Neural cell (in vitro differentiated cells): ENCODE results near the gene CEL. TPM values are rescaled to one million over a fixed set of nuclear protein-coding genes. Genes with fewer than 3 reads are reported as not detected.

Experiments
- H2AFZ ChIP-seq: fragments of 200-600, 300-800 bp; sonication (generic), shearing (Covaris generic); 2 replicates; pipeline ENCODE4 v1.6.0; 2014; ENCODE audit warnings: low read depth, mild to moderate bottlenecking, antibody characterized with exemption, low read length, moderate library complexity
- H3F3A ChIP-seq: fragments of 200-600 bp; shearing (Covaris generic); 2 replicates; pipeline ENCODE4 v1.6.1; 2016; ENCODE audit warnings: mild to moderate bottlenecking, moderate library complexity, mixed read lengths, antibody characterized with exemption, low read length; ENCODE audit not compliant: insufficient read depth, poor library complexity, severe bottlenecking
- H3K27ac ChIP-seq: fragments of 200-600, 300-800 bp; sonication (generic), shearing (Covaris generic); 2 replicates; pipeline ENCODE4 v1.5.1; 2014; ENCODE audit warnings: mild to moderate bottlenecking, low read length, moderate library complexity
- H3K27me3 ChIP-seq: fragments of 300-800, 200-600 bp; sonication (generic), shearing (Covaris generic); 2 replicates; pipeline ENCODE4 v1.6.0; 2014; ENCODE audit warnings: mild to moderate bottlenecking, low read depth, low read length, moderate library complexity; ENCODE audit not compliant: insufficient read depth
- H3K36me3 ChIP-seq: fragments of 300-800, 200-600 bp; sonication (generic), shearing (Covaris generic); 2 replicates; pipeline ENCODE4 v1.5.1; 2014; ENCODE audit warnings: mild to moderate bottlenecking, antibody characterized with exemption, low read length, moderate library complexity; ENCODE audit not compliant: insufficient read depth
- H3K4me2 ChIP-seq: fragments of 300-800, 200-600 bp; sonication (generic), shearing (Covaris generic); 2 replicates; pipeline ENCODE4 v1.6.0; 2014; ENCODE audit warnings: mild to moderate bottlenecking, low read length
- H3K4me3 ChIP-seq: fragments of 300-800, 200-600 bp; sonication (generic), shearing (Covaris generic); 2 replicates; pipeline ENCODE4 v1.5.1; 2014; ENCODE audit warnings: mild to moderate bottlenecking, low read length, moderate library complexity
- H3K79me2 ChIP-seq: fragments of 200-600 bp; shearing (Covaris generic); replicated peaks from 2 replicates; pipeline ENCODE4 v1.6.0; 2014; ENCODE audit warnings: mild to moderate bottlenecking, low read length, moderate library complexity; ENCODE audit not compliant: insufficient read depth
- H3K9ac ChIP-seq: fragments of 300-800, 200-600 bp; sonication (generic), shearing (Covaris generic); 2 replicates; pipeline ENCODE4 v1.6.1; 2016; ENCODE audit warnings: mild to moderate bottlenecking, low read length, mixed read lengths
- H3K9me2 ChIP-seq: fragments of 200-600 bp; shearing (Covaris generic); 2 replicates; pipeline ENCODE4 v1.6.1; 2016; ENCODE audit warnings: mild to moderate bottlenecking, low read length, mixed read lengths; ENCODE audit not compliant: insufficient read depth
- H3K9me3 ChIP-seq: fragments of 200-600, 300-800 bp; sonication (generic), shearing (Covaris generic); 2 replicates; pipeline ENCODE4 v1.6.1; 2016; ENCODE audit warnings: mild to moderate bottlenecking, mixed run types, low read length, moderate library complexity, mixed read lengths
- H4K20me1 ChIP-seq: fragments of 200-600 bp; shearing (Covaris generic); 2 replicates; pipeline ENCODE4 v1.6.1; 2016; ENCODE audit warnings: mild to moderate bottlenecking, mixed run types; ENCODE audit not compliant: insufficient read depth
- EP300 ChIP-seq: fragments of 450-650 bp; conservative IDR thresholded peaks from 2 replicates; pipeline ENCODE4 v1.6.1; 2014; ENCODE audit warnings: antibody characterized with exemption, mild to moderate bottlenecking, moderate library complexity; ENCODE audit not compliant: poor library complexity, severe bottlenecking
- EZH2 ChIP-seq: fragments of 200-600, 300-800 bp; shearing (Covaris generic), sonication (generic); IDR thresholded peaks from 2 replicates; pipeline ENCODE4 v1.6.1; 2014; ENCODE audit warnings: antibody characterized with exemption, low read length, borderline replicate concordance, mild to moderate bottlenecking; ENCODE audit not compliant: insufficient read depth, poor library complexity, severe bottlenecking
- MXI1 ChIP-seq: fragments of 450-650 bp; conservative IDR thresholded peaks from 2 replicates; pipeline ENCODE4 v1.6.1; 2014; ENCODE audit warnings: antibody characterized with exemption, mild to moderate bottlenecking; ENCODE audit not compliant: poor library complexity, severe bottlenecking
- REST ChIP-seq: IDR thresholded peaks from 2 replicates; pipeline ENCODE4 v1.6.1; 2012; ENCODE audit warnings: borderline replicate concordance
- polyA plus RNA-seq: library from polyadenylated mRNA; depleted of rRNA; stranded (reverse); fragments of >200 nt; gene quantifications from 2 replicates; pipeline ENCODE4 v1.2.3, GENCODE V29; 2014
- TF ChIP-seq, protein P1 (sequence below): fragments of 450-650 bp; IDR thresholded peaks from 2 replicates; pipeline ENCODE4 v1.5.1; 2014; ENCODE audit warnings: antibody characterized with exemption, mild to moderate bottlenecking, moderate library complexity; ENCODE audit not compliant: poor library complexity, severe bottlenecking

Gene CEL
- polyA plus RNA-seq, 1 donor from 2014 or later: 0.95 TPM

DNA sequence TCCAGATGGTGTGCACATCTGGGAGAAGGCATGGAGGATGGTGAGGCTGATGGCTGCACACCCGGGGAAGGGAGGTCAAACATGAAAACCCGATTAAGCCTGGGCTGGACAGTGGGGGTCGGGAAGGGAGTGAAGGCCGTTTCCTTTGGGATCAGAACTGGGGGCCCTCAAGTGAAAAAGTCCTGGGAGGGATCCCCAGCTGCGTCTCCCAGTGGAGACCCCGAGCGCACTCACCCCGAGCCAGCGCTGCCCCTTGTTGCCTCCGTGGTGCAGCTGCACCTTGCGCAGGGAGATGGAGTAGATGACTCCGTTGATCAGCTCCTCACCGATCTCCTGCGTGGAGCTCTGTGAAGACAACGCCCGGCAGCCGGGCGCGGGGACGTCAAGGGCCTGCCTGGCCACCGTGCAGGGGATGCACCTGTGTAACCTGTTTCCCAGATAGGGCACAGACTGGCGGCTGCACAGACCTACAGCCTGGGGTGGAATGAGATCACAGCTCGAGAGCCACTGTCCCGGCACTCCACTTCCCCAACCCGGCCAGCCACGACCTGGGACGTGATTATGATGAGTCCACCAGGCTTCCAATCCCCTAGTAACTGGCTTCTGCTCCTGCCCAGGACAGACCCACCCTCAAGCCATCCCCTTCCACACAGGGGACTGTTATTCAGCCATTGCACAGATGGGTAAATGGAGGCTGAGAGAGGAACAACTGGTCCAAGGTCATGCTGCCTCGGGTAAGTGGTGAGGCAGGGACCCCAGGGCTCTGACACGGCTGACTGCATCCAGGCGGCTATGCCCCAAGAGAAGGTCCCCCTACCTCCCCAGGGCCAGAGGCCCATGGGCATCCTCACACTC is 50.3 kb downstream of the CEL start:
- H4K20me1 ChIP-seq: peaks cover 22% of the 10 kb centered on the region
- H3F3A ChIP-seq: no peaks in the 10 kb centered on the region
- H3K4me3 ChIP-seq: no peak overlapping the region
- no peak overlapping the region for H3K4me2 ChIP-seq
- H2AFZ ChIP-seq: no peak overlapping the region
- TF ChIP-seq REST (no peak), EZH2 (no peak), MXI1 (no peak), EP300 (no peak)
- no peaks in the 10 kb centered on the region for H3K27me3 ChIP-seq
- no peaks in the 10 kb centered on the region for H3K9me3 ChIP-seq
- H3K9me2 ChIP-seq: no peaks in the 10 kb centered on the region
- H3K36me3 ChIP-seq: no peaks in the 10 kb centered on the region
- peaks cover 18% of the 10 kb centered on the region for H3K79me2 ChIP-seq
- H3K27ac ChIP-seq: no peak overlapping the region
- H3K9ac ChIP-seq: no peak overlapping the region

GRCh38 chr9:133112663-133113026 is 50.9 kb downstream of the CEL start:
- no peak overlapping the region for H3K27ac ChIP-seq

More at GRCh38 chr9:133112663-133113026, 50.9 kb downstream of the CEL start:
- no peak overlapping the region for H2AFZ ChIP-seq
- no peak overlapping the region for H3K9ac ChIP-seq
- no peak overlapping the region for H3K4me3 ChIP-seq
- H3K36me3 ChIP-seq: no peaks in the 10 kb centered on the region
- no peaks in the 10 kb centered on the region for H3K9me3 ChIP-seq
- H3K9me2 ChIP-seq: no peaks in the 10 kb centered on the region
- H3F3A ChIP-seq: no peaks in the 10 kb centered on the region
- peaks cover 22% of the 10 kb centered on the region for H4K20me1 ChIP-seq
- H3K27me3 ChIP-seq: no peaks in the 10 kb centered on the region
- peaks cover 21% of the 10 kb centered on the region for H3K79me2 ChIP-seq
- H3K4me2 ChIP-seq: no peak overlapping the region
- TF ChIP-seq, protein P1, sequence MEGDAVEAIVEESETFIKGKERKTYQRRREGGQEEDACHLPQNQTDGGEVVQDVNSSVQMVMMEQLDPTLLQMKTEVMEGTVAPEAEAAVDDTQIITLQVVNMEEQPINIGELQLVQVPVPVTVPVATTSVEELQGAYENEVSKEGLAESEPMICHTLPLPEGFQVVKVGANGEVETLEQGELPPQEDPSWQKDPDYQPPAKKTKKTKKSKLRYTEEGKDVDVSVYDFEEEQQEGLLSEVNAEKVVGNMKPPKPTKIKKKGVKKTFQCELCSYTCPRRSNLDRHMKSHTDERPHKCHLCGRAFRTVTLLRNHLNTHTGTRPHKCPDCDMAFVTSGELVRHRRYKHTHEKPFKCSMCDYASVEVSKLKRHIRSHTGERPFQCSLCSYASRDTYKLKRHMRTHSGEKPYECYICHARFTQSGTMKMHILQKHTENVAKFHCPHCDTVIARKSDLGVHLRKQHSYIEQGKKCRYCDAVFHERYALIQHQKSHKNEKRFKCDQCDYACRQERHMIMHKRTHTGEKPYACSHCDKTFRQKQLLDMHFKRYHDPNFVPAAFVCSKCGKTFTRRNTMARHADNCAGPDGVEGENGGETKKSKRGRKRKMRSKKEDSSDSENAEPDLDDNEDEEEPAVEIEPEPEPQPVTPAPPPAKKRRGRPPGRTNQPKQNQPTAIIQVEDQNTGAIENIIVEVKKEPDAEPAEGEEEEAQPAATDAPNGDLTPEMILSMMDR: no peak
